Stimulated activated CD4-positive, alpha-beta T cell treated with anti-CD3 and anti-CD28 coated beads, Interleukin-12 subunit alpha, Interleukin-12 subunit beta, amount 100 ng/mL, for 48 hours (primary cell): ENCODE measurements around the gene MC1R.

ENCODE experiments used
- DNase-seq, 3 donors: peaks; one replicate each; pipeline ENCODE4 v3.0.0-alpha.2; 2020; ENCODE audit warnings: low read depth in 2 of 3, low spot score in 1 of 3

Gene MC1R

GRCh38 chr16:89895482-89896250 lies 23.0 kb upstream of the MC1R start:
- DNase-seq, result no peak

- DNase-seq, result no peak
These were observed 21.5 kb upstream of the MC1R start for GRCh38 chr16:89897204-89897603.

GRCh38 chr16:89898201-89898967 lies 20.3 kb upstream of the MC1R start:
- DNase-seq, result no peak

- DNase-seq, result no peak
These were observed 18.7 kb upstream of the MC1R start for GRCh38 chr16:89899879-89900481.

- DNase-seq, result no peak
These were observed 17.8 kb upstream of the MC1R start for GRCh38 chr16:89900885-89901284.

- DNase-seq, result no peak
These were observed 15.7 kb upstream of the MC1R start for GRCh38 chr16:89902980-89903379.

- no peak for DNase-seq
These were observed 14.7 kb upstream of the MC1R start for GRCh38 chr16:89903908-89904515.

GRCh38 chr16:89904606-89905510 lies 13.8 kb upstream of the MC1R start:
- DNase-seq, result no peak

GRCh38 chr16:89905511-89906139 lies 13.0 kb upstream of the MC1R start:
- DNase-seq, result no peak

GRCh38 chr16:89906140-89907025 lies 12.3 kb upstream of the MC1R start:
- DNase-seq, result no peak

- DNase-seq, result no peak
These were observed 11.4 kb upstream of the MC1R start for GRCh38 chr16:89907055-89907814.

GRCh38 chr16:89908236-89908635 lies 10.4 kb upstream of the MC1R start:
- no peak for DNase-seq

- DNase-seq, result peak; percentile 46 to 59 (median 55)
These were observed 8.6 kb upstream of the MC1R start for GRCh38 chr16:89909777-89910716.

GRCh38 chr16:89910717-89911354 lies 7.8 kb upstream of the MC1R start:
- no peak for DNase-seq

- DNase-seq, result no peak
These were observed 7.3 kb upstream of the MC1R start for GRCh38 chr16:89911375-89911774.

- no peak for DNase-seq
These were observed 6.5 kb upstream of the MC1R start for GRCh38 chr16:89912143-89912542.

- DNase-seq, result no peak
These were observed 6.0 kb upstream of the MC1R start for GRCh38 chr16:89912627-89913026.
